Type B pancreatic cell (in vitro differentiated cells): ENCODE data around the gene COCH. TPM values are rescaled to one million over a fixed set of nuclear protein-coding genes. Genes with fewer than 3 reads are reported as not detected.

ENCODE experiments used
- DNase-seq: peaks from one replicate; pipeline ENCODE4 v3.0.0; 2021; ENCODE audit warnings: mixed read lengths; ENCODE audit not compliant: unreplicated experiment; ENCODE audit errors: extremely low spot score
- H3K27ac Mint-ChIP-seq: 2 replicates; pipeline ENCODE4 v1.8.0; 2021; ENCODE audit warnings: mild to moderate bottlenecking, mixed read lengths
- H3K27me3 Mint-ChIP-seq: 2 replicates; pipeline ENCODE4 v1.8.0; 2021; ENCODE audit warnings: mixed read lengths
- H3K36me3 Mint-ChIP-seq: 2 replicates; pipeline ENCODE4 v1.8.0; 2021; ENCODE audit warnings: mixed read lengths
- H3K4me1 Mint-ChIP-seq: one replicate; pipeline ENCODE4 v1.8.0; 2021; ENCODE audit warnings: mixed read lengths; ENCODE audit not compliant: unreplicated experiment
- H3K4me3 Mint-ChIP-seq: 2 replicates; pipeline ENCODE4 v1.8.0; 2021; ENCODE audit warnings: mild to moderate bottlenecking, mixed read lengths
- H3K9me3 Mint-ChIP-seq: 2 replicates; pipeline ENCODE4 v1.8.0; 2021; ENCODE audit warnings: mixed read lengths
- total RNA-seq: library from RNA; stranded (reverse); gene quantifications from 2 replicates; pipeline ENCODE4 v1.2.1, GENCODE V29; 2021; ENCODE audit warnings: low replicate concordance
- TF ChIP-seq, protein P1 (sequence below): fragments of 200-600 bp; sonication (generic); conservative IDR thresholded peaks from 2 replicates; pipeline ENCODE4 v1.5.0; 2021; ENCODE audit warnings: antibody characterized with exemption, mild to moderate bottlenecking

The COCH gene
- total RNA-seq, 1 donor from 2014 or later, result 5.9 TPM

DNA sequence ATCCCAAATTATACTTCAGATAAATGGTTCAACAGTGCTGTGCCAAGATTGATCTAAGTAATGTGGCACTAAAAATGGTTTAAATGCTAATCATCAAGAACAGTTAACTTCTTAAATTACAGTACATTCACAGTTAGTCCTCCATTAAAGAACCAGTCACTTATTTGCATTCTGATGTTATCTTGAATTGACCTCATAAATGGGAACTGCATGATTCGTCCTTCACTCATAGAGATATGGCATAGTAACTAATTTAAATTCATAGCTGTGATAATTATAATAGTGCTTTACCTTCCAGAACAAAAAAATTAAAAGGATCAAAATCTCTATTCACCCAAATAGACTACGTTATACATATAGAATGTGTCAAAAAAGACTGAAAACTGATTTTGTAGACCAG, 61.1 kb downstream of the COCH start:
- no peak for DNase-seq
- Mint-ChIP-seq H3K27me3 (no peaks in the 10 kb centered on the region), H3K4me1 (no peaks in the 10 kb centered on the region), H3K4me3 (no peak overlapping the region), H3K27ac (no peak overlapping the region), H3K36me3 (peaks cover 10% of the 10 kb centered on the region), H3K9me3 (no peaks in the 10 kb centered on the region)
- TF ChIP-seq, protein P1, sequence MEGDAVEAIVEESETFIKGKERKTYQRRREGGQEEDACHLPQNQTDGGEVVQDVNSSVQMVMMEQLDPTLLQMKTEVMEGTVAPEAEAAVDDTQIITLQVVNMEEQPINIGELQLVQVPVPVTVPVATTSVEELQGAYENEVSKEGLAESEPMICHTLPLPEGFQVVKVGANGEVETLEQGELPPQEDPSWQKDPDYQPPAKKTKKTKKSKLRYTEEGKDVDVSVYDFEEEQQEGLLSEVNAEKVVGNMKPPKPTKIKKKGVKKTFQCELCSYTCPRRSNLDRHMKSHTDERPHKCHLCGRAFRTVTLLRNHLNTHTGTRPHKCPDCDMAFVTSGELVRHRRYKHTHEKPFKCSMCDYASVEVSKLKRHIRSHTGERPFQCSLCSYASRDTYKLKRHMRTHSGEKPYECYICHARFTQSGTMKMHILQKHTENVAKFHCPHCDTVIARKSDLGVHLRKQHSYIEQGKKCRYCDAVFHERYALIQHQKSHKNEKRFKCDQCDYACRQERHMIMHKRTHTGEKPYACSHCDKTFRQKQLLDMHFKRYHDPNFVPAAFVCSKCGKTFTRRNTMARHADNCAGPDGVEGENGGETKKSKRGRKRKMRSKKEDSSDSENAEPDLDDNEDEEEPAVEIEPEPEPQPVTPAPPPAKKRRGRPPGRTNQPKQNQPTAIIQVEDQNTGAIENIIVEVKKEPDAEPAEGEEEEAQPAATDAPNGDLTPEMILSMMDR, result no peak

DNA sequence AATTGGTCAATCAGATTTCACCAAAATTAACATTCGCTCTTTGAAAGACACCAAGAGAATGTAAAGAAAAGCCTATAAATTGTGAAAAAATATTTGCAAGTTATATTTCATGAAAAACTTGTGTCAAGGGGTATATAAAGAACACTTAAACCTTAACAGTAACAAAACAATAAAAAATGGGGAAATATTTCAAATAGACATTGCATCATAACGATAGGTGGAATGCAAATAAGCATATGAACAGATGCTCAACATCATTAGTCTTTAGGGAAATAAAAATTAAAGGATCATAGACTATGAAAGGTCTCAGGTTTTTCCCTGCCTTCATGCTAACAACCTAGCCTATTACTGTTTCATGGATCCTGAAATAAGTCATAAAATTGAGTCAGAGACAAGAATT, 64.3 kb downstream of the COCH start:
- TF ChIP-seq, protein P1, result no peak
- H3K27ac Mint-ChIP-seq, result no peak overlapping the region
- no peaks in the 10 kb centered on the region for H3K9me3 Mint-ChIP-seq
- peaks cover 22% of the 10 kb centered on the region for H3K36me3 Mint-ChIP-seq
- no peaks in the 10 kb centered on the region for H3K4me1 Mint-ChIP-seq
- H3K4me3 Mint-ChIP-seq, result no peak overlapping the region
- DNase-seq, result no peak
- no peaks in the 10 kb centered on the region for H3K27me3 Mint-ChIP-seq

Other genes starting within 250 kb of the COCH start
- 10.0 and 11.4 TPM in 2 replicates for gene AP4S1, start 151.1 kb downstream of the COCH start, total RNA-seq
- 34.1 and 39.3 TPM in 2 replicates for gene STRN3, start 151.8 kb downstream of the COCH start, total RNA-seq